Kidney (tissue), 14 donors: ENCODE measurements around the gene NPW. TPM values are rescaled to one million over a fixed set of nuclear protein-coding genes. Genes with fewer than 3 reads are reported as not detected.

Experiments
- DNase-seq, 5 donors: peaks; one replicate each; pipeline ENCODE4 v3.0.0-alpha.2; 2013 to 2020
- FAIRE-seq: peaks from 2 replicates; lab custom pipeline; 2012; peaks lifted over from hg19 to GRCh38; lab: Jason Lieb, UNC
- H3K27ac ChIP-seq, 2 donors: one replicate each; pipeline ENCODE4 v1.7.0; 2013; ENCODE audit warnings: low read depth in 2 of 2, low read length in 2 of 2, inconsistent platforms in 1 of 2
- H3K27me3 ChIP-seq: one replicate; pipeline ENCODE4 v1.7.1; 2013; ENCODE audit warnings: low read length, inconsistent platforms; ENCODE audit not compliant: control insufficient read depth, insufficient read depth
- H3K36me3 ChIP-seq, 3 donors: one replicate each; pipeline versions ENCODE4 v1.7.0 to v1.7.1; 2013; ENCODE audit warnings: low read length in 3 of 3, control low read depth in 1 of 3, inconsistent platforms in 1 of 3; ENCODE audit not compliant: insufficient read depth in 3 of 3, control insufficient read depth in 2 of 3
- H3K4me1 ChIP-seq, 3 donors: one replicate each; pipeline versions ENCODE4 v1.7.0 to v1.7.1; 2013; ENCODE audit warnings: low read length in 3 of 3, inconsistent platforms in 1 of 3, low read depth in 1 of 3; ENCODE audit not compliant: control insufficient read depth in 2 of 3, insufficient read depth in 2 of 3
- H3K4me3 ChIP-seq, 3 donors: one replicate each; pipeline versions ENCODE4 v1.7.0 to v1.8.1; 2013; ENCODE audit warnings: low read length in 3 of 3, control low read depth in 1 of 3, inconsistent platforms in 1 of 3
- H3K9ac ChIP-seq, 3 donors: one replicate each; pipeline versions ENCODE4 v1.7.0 to v1.7.1; 2013; ENCODE audit warnings: low read length in 3 of 3, control low read depth in 1 of 3, inconsistent platforms in 1 of 3
- H3K9me3 ChIP-seq, 3 donors: one replicate each; pipeline versions ENCODE4 v1.7.0 to v1.7.1; 2013; ENCODE audit warnings: low read length in 3 of 3, control low read depth in 1 of 3, inconsistent platforms in 1 of 3; ENCODE audit not compliant: control insufficient read depth in 2 of 3, insufficient read depth in 1 of 3
- intact Hi-C: fragments of 100-400 bp; cut with DNase I; formaldehyde crosslinking; loops from one replicate; pipeline ENCODE4 v1.11.1; 2022
- polyA plus RNA-seq: library from polyadenylated mRNA; stranded (reverse); fragments of 350-450 nt; fragmentation: Illumina TruSeq; extraction: RNeasy Lipid Tissue Mini Kit (QIAGEN cat#74804); gene quantifications from one replicate; pipeline ENCODE4 v1.2.3, GENCODE V29; 2014; ENCODE audit warnings: low read depth, low replicate concordance; ENCODE audit not compliant: insufficient read depth
- total RNA-seq: library from RNA; stranded (reverse); fragmentation: NEBNext Ultra II Directional; extraction: Animal tissue kit (Norgen Biotek cat#: 25700); gene quantifications from one replicate; pipeline ENCODE4 v1.2.1, GENCODE V29; 2021
- TF ChIP-seq, protein P1 (sequence below): IDR thresholded peaks from 3 replicates; pipeline ENCODE4 v1.5.1; 2012; ENCODE audit warnings: mild to moderate bottlenecking, moderate library complexity, borderline replicate concordance; ENCODE audit not compliant: insufficient read depth; ENCODE audit errors: extremely low read depth
- donor health status: control.
- donor health status: control.
- donor health status: control.
- donor health status: control.
- donor health status: control.
- donor health status: DM: yes; HTN: yes; CAD: no.
- donor health status: Normal renal cell carcinoma (clear cell type).

The NPW gene
- total and polyA plus RNA-seq, 2 donors from 2014 or later = not detected

DNA sequence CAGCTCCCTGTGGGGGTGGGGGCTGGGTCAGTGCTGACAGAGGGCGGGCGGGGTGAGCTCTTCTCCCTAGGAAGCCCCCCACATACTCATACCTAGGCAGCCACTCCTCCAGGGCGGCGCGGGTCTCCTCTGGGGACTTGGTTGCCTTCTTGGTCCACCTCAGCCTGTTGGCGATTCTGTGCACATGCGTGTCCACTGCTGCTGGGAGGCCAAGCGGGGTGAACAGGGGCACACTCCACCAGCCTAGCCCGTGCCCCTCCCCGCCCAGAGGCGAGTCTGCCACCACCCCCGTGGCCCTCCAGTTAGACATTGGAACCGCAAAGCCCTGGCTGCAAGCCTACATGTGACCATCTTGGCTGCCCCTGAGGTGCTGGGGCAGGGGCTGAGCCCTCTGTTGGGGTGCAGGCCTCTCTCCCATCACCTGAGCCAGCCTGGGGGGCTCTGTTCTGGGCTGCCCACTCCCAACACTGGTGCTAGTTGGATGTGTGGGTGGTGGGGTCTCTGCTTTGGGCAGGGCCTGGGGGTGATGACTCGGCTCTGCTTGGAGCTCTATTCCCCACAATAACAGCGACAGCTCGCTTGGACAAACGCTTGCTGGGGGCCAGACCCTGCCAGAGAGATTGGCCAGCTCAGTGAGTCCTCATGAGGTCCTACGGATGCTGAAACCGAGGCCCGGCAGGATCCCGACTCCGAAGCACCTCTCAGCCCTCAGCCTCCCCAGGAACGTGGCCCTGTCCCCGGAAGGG is 20.6 kb downstream of the NPW start:
- TF ChIP-seq, protein P1, sequence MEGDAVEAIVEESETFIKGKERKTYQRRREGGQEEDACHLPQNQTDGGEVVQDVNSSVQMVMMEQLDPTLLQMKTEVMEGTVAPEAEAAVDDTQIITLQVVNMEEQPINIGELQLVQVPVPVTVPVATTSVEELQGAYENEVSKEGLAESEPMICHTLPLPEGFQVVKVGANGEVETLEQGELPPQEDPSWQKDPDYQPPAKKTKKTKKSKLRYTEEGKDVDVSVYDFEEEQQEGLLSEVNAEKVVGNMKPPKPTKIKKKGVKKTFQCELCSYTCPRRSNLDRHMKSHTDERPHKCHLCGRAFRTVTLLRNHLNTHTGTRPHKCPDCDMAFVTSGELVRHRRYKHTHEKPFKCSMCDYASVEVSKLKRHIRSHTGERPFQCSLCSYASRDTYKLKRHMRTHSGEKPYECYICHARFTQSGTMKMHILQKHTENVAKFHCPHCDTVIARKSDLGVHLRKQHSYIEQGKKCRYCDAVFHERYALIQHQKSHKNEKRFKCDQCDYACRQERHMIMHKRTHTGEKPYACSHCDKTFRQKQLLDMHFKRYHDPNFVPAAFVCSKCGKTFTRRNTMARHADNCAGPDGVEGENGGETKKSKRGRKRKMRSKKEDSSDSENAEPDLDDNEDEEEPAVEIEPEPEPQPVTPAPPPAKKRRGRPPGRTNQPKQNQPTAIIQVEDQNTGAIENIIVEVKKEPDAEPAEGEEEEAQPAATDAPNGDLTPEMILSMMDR = no peak
- H3K4me3 ChIP-seq = no peak overlapping the region
- DNase-seq (peak in 2 of 5 donors; percentile 49 to 80), FAIRE-seq (no peak)
- H3K36me3 ChIP-seq = peaks cover 0 to 4% (median 0%) of the 10 kb centered on the region in 3 donors
- no peaks in the 10 kb centered on the region for H3K27me3 ChIP-seq
- H3K27ac ChIP-seq = peak overlapping the region in 1 of 2 donors; percentile 60
- H3K9ac ChIP-seq = no peak overlapping the region
- intact Hi-C loops = no loop called here
- H3K9me3 ChIP-seq = no peaks in the 10 kb centered on the region
- peaks cover 0 to 51% (median 0%) of the 10 kb centered on the region in 3 donors for H3K4me1 ChIP-seq

DNA sequence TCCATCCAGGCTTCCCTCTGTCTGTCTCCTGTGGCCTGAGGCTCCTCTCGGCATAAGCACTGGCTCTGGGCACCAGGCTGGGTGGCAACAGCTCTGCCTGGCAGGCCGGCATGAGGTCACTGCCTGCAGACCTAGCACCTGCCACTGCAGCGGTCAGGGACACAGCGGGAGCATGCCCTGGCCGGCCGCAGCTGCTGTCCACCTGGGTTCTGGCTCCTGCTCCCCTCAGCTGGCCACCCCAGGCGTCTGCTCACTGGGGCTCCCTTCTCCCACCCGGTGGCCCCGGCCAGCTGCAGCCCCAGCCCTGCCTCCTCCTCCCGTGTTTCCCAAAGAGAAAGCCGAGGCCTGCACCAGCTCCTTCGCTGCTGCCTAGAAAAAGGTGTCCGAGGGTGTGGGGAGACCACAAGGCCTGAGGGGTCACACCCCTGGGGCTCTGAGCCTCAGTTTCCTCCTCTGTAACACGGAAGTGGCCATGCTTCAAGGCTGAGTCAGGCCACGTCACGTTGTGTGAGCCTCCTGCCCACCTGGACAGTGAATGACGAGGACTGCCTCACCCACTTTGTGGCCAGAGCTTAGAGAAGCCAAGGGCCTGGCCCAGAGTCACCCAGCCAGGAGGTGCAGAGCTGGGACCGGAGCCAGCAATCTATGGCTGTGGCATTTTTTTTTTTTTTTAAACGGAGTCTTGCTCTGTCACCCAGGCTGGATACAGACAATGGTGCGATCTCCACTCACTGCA is 21.4 kb downstream of the NPW start:
- peaks cover 0 to 4% (median 0%) of the 10 kb centered on the region in 3 donors for H3K36me3 ChIP-seq
- no peak overlapping the region for H3K4me3 ChIP-seq
- H3K27ac ChIP-seq = no peak overlapping the region
- intact Hi-C loops = no loop called here
- H3K9ac ChIP-seq = no peak overlapping the region
- peaks cover 0 to 50% (median 0%) of the 10 kb centered on the region in 3 donors for H3K4me1 ChIP-seq
- DNase-seq = peak in 2 of 5 donors; percentile 52 to 77
- no peaks in the 10 kb centered on the region for H3K9me3 ChIP-seq
- no peak for FAIRE-seq
- TF ChIP-seq, protein P1 = no peak
- H3K27me3 ChIP-seq = no peaks in the 10 kb centered on the region

DNA sequence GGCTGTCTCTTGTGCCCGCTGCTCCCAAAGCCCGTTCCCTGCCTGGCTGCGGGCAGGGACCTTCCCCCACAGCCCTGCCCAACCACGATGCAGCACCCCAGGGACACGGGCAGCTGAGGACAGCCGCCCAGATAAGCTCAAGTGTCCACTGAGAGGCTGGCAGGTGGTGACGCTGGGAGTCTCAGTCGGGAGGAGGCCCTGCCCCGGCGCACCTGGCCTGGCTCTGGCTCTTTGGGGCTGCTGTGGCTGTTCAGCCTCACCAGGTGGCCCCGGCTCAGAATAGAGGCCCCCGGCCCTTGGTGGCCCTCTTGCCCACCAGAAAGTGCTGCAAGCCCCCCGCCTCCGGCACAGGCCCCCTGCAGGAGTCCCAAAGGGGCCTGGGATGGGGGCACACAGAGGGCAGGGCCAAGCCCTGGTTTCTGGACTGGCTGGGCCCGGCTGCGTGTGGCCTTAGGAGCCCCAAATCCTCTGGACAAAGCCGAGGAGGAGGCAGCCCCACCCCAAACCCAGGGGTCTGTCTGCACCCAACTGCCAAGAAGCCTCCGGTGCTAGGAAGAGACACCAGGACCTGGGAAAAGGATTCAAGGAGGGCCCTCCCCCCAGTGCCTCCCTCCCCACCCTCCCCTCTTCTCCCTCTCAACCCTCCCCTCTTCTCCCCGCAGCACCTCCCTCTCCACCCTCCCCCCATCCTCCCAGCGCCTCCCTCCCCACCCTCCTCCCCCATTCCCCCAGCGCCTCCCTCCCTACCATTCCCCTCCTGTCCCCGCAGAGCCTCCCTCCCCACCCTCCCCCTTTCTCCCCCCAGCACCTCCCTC is 22.8 kb downstream of the NPW start:
- Histone ChIP-seq H3K27ac (no peak overlapping the region), H3K9ac (no peak overlapping the region), H3K4me1 (peaks cover 0 to 46% (median 4%) of the 10 kb centered on the region in 3 donors), H3K27me3 (no peaks in the 10 kb centered on the region), H3K9me3 (no peaks in the 10 kb centered on the region), H3K36me3 (peaks cover 0 to 1% (median 0%) of the 10 kb centered on the region in 3 donors), H3K4me3 (no peak overlapping the region)
- intact Hi-C loops = no loop called here
- TF ChIP-seq, protein P1 = no peak
- DNase-seq = peak in 3 of 5 donors; percentile 51 to 80 (median 75)
- no peak for FAIRE-seq
